Lung (tissue), 12 donors: Measurements from ENCODE around the gene ALPK1. TPM values are rescaled to one million over a fixed set of nuclear protein-coding genes. Genes with fewer than 3 reads are reported as not detected.

Experiments
- ATAC-seq: fragments of 200-7000 bp; cut with Tn5 transposase; one replicate; pipeline ENCODE4 v1.9.1; 2020; ENCODE audit warnings: moderate number of reproducible peaks; ENCODE audit not compliant: insufficient read depth, low FRiP score
- DNase-seq, 3 donors: peaks; one replicate each; pipeline ENCODE4 v3.0.0-alpha.2; 2013 to 2017
- H3K27ac ChIP-seq, 2 donors: one replicate each; pipeline ENCODE4 v1.5.1; 2013; ENCODE audit warnings: mild to moderate bottlenecking in 2 of 2, moderate library complexity in 2 of 2, control low read depth in 1 of 2, inconsistent platforms in 1 of 2, low read depth in 1 of 2, low read length in 1 of 2
- H3K27me3 ChIP-seq, 3 donors: one replicate each; pipeline ENCODE4 v1.5.1; 2013; ENCODE audit warnings: low read length in 2 of 3; ENCODE audit not compliant: control insufficient read depth in 3 of 3, insufficient read depth in 3 of 3
- H3K36me3 ChIP-seq, 4 donors: one replicate each; pipeline ENCODE4 v1.5.1; 2013; ENCODE audit warnings: low read length in 4 of 4, mild to moderate bottlenecking in 1 of 4, moderate library complexity in 1 of 4; ENCODE audit not compliant: control insufficient read depth in 4 of 4, insufficient read depth in 4 of 4
- H3K4me1 ChIP-seq, 5 donors: one replicate each; pipeline ENCODE4 v1.5.1; 2013; ENCODE audit warnings: low read length in 5 of 5, mild to moderate bottlenecking in 2 of 5, moderate library complexity in 1 of 5; ENCODE audit not compliant: control insufficient read depth in 5 of 5, insufficient read depth in 5 of 5
- H3K4me3 ChIP-seq: one replicate; pipeline ENCODE4 v1.5.1; 2013; ENCODE audit warnings: mild to moderate bottlenecking, control low read depth, moderate library complexity
- H3K9ac ChIP-seq, 2 donors: one replicate each; pipeline ENCODE4 v1.5.1; 2013; ENCODE audit warnings: low read length in 2 of 2, control low read depth in 1 of 2; ENCODE audit not compliant: insufficient read depth in 1 of 2
- H3K9me3 ChIP-seq, 4 donors: one replicate each; pipeline ENCODE4 v1.5.1; 2013; ENCODE audit warnings: low read length in 3 of 4, mild to moderate bottlenecking in 1 of 4, moderate library complexity in 1 of 4; ENCODE audit not compliant: control insufficient read depth in 4 of 4, insufficient read depth in 3 of 4
- CTCF ChIP-seq: IDR thresholded peaks from 2 replicates; pipeline ENCODE4 v1.5.1; 2012; ENCODE audit warnings: mild to moderate bottlenecking; ENCODE audit errors: control extremely low read depth, extremely low read depth
- WGBS, 2 donors: extraction: QIAGEN DNeasy Blood & Tissue Kit; methylation state at CpG; one replicate each; pipeline ENCODE4 v1.1.7; 2013; 5-methylcytosine and 5-hydroxymethylcytosine counted together
- polyA plus RNA-seq, 2 donors: library from polyadenylated mRNA; stranded (reverse); fragments of 200-250 nt; gene quantifications; one replicate each; pipeline ENCODE4 v1.2.1, GENCODE V29; 2013
- total RNA-seq, 2 donors: library from RNA; depleted of rRNA in 1 of 2; stranded (reverse); fragments of >200 nt in 1 of 2; gene quantifications; one replicate each; pipeline ENCODE4 v1.2.1, GENCODE V29; 2014 to 2021
- donor health status: control.
- donor health status: control.
- donor health status: Bipolar disorder and iron deficiency.
- donor health status: healthy.
- donor health status: DM: yes; HTN: yes; CAD: no.

The ALPK1 gene
- total and polyA plus RNA-seq, 4 donors: 8.9 to 57.2 (median 23.4) TPM

GRCh38 chr4:112270640-112271421 lies 26.3 kb upstream of the ALPK1 start:
- 70 to 82% methylated on average over 8 of the region's 8 CpGs for WGBS, 2 donors
- no peak for ATAC-seq

GRCh38 chr4:112272292-112272691 lies 24.9 kb upstream of the ALPK1 start:
- Histone ChIP-seq H3K4me3 (no peak overlapping the region), H3K9me3 (no peaks in the 10 kb centered on the region), H3K27ac (no peak overlapping the region), H3K9ac (no peak overlapping the region), H3K4me1 (peaks cover 0 to 3% (median 0%) of the 10 kb centered on the region in 5 donors), H3K27me3 (no peaks in the 10 kb centered on the region), H3K36me3 (peaks cover 0 to 5% (median 3%) of the 10 kb centered on the region in 4 donors)
- no peak for TF ChIP-seq CTCF
- 92 to 97% methylated on average over 4 of the region's 4 CpGs for WGBS, 2 donors
- DNase-seq (no peak), ATAC-seq (no peak)

More at GRCh38 chr4:112270640-112271421, 26.3 kb upstream of the ALPK1 start:
- Histone ChIP-seq H3K4me3 (no peak overlapping the region), H3K9me3 (no peaks in the 10 kb centered on the region), H3K9ac (no peak overlapping the region), H3K4me1 (peaks cover 0 to 3% (median 0%) of the 10 kb centered on the region in 5 donors), H3K36me3 (peaks cover 0 to 4% (median 0%) of the 10 kb centered on the region in 4 donors), H3K27ac (no peak overlapping the region), H3K27me3 (no peaks in the 10 kb centered on the region)
- no peak for DNase-seq
- TF ChIP-seq CTCF: no peak

GRCh38 chr4:112274959-112275358 lies 22.2 kb upstream of the ALPK1 start:
- Histone ChIP-seq H3K4me3 (no peak overlapping the region), H3K4me1 (peaks cover 0 to 6% (median 0%) of the 10 kb centered on the region in 5 donors), H3K27ac (no peak overlapping the region), H3K27me3 (no peaks in the 10 kb centered on the region), H3K9me3 (no peaks in the 10 kb centered on the region), H3K36me3 (peaks cover 0 to 5% (median 1%) of the 10 kb centered on the region in 4 donors), H3K9ac (no peak overlapping the region)
- 97% methylated on average over 4 of the region's 4 CpGs for WGBS, 2 donors
- TF ChIP-seq CTCF: no peak
- ATAC-seq: no peak
- DNase-seq: no peak
